SK-N-SH treated with all-trans-retinoic acid at 6 μM for 48 hours (cell line): ENCODE data around the gene SMTNL2.
"Not testable (repeated sequence)": the region's sequence is repeated elsewhere in the genome, so short reads cannot be mapped to it uniquely, and the experiment has no call there.

Experiments used
- ARNTL ChIP-seq: fragments of 450-650 bp; formaldehyde crosslinking; IDR thresholded peaks from 2 replicates; pipeline ENCODE4 v1.5.0; 2020; ENCODE audit warnings: low read depth, mild to moderate bottlenecking, moderate library complexity, borderline replicate concordance
- BACH2 ChIP-seq: fragments of 250-450 bp; sonication (Bioruptor Pico); IDR thresholded peaks from 2 replicates; pipeline ENCODE4 v1.9.0; 2021; ENCODE audit warnings: mild to moderate bottlenecking, borderline replicate concordance
- PPARA ChIP-seq: fragments of 250-450 bp; sonication (Bioruptor Pico); IDR thresholded peaks from 2 replicates; pipeline ENCODE4 v1.5.0; 2020; ENCODE audit warnings: mild to moderate bottlenecking, borderline replicate concordance
- RARB ChIP-seq: fragments of 250-450 bp; sonication (Bioruptor Pico); IDR thresholded peaks from 2 replicates; pipeline ENCODE4 v1.8.0; 2021; ENCODE audit warnings: mild to moderate bottlenecking, moderate library complexity
- SNAI2 ChIP-seq: fragments of 250-450 bp; sonication (Bioruptor Pico); IDR thresholded peaks from 2 replicates; pipeline ENCODE4 v1.5.0; 2020; ENCODE audit warnings: mild to moderate bottlenecking, moderate library complexity
- ZFP30 ChIP-seq: fragments of 450-650 bp; formaldehyde crosslinking; IDR thresholded peaks from 2 replicates; pipeline ENCODE4 v1.5.0; 2022; ENCODE audit warnings: mild to moderate bottlenecking, moderate library complexity
- ZNF8 ChIP-seq: fragments of 450-650 bp; formaldehyde crosslinking; IDR thresholded peaks from 2 replicates; pipeline ENCODE4 v1.5.0; 2020; ENCODE audit warnings: mild to moderate bottlenecking, moderate library complexity

DNA sequence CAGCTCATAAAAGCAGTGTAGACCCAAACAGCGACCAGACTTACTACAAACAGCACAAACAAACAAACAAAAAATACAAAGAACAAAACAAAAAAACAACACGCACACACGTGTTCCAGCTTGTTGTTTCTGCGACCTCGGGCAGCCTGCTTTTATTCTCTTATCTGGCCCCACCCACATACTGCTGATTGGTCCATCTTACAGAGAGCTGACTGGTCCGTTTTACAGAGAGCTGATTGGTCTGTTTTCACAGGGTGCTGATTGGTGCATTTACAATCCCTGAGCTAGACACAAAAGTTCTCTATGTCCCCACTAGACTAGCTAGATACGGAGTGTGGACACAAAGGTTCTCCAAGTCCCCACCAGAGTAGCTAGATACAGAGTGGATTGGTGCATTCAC lies 71.6 kb downstream of the SMTNL2 start:
- not testable (repeated sequence) for TF ChIP-seq ZFP30 (CRISPR knock-in tag); SNAI2; RARB; ZNF8 (CRISPR knock-in tag); BACH2 (CRISPR knock-in tag); ARNTL (CRISPR knock-in tag); PPARA (CRISPR knock-in tag)
